ENCODE data around the gene DLX4. TPM values are rescaled to one million over a fixed set of nuclear protein-coding genes. Genes with fewer than 3 reads are reported as not detected.

Gene DLX4
- total RNA-seq, 1 experiment from 2014 or later = 11.2 TPM

DNA sequence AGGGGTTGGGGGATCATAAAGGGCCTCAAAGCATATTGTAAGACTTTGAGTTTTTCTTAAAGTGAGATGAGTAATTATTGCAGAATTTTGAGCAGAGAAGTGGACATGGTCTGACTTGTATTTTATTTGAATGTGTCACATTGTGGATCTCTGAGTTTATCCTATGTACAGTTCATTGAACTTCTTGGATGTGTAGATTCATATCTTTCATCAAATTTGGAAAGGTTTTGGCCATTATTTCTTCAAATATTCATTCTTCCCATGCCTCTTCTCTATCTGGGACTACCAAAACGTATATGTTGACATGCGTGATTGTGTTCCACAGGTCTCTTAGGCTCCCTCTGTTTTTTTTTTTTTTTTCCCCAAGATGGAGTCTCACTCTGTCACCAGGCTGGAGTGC, 40.3 kb downstream of the DLX4 start:
- TF ChIP-seq POLR2AphosphoS5 (IDR thresholded peaks at IDR 0.05; ENCODE audit: low read depth, low read length) (no peak), SIN3A (IDR thresholded peaks at IDR 0.05; ENCODE audit: borderline replicate concordance, insufficient read depth, low read depth, low read length) (no peak), TCF7L2 (IDR thresholded peaks at IDR 0.05; ENCODE audit: low read depth, low read length) (no peak)
- CTCF ChIA-PET = no interaction called here
- no peaks in the 10 kb centered on the region for H3K4me1 ChIP-seq (ENCODE audit: control insufficient read depth, insufficient read depth, low read length)
- POLR2A ChIA-PET = no interaction called here
- no peak overlapping the region for H3K4me3 ChIP-seq (ENCODE audit: low read depth in 2 of 2, low read length in 2 of 2)
- intact Hi-C loops (cut with micrococcal nuclease; ENCODE audit: unreplicated experiment) = no loop called here
- no peak for DNase-seq (ENCODE audit: low read depth, low spot score)
- no peak overlapping the region for H3K27ac ChIP-seq (ENCODE audit: low read length)
- in situ Hi-C loops (cut with HindIII; ENCODE audit: low pct_unique_long_range_greater_than_20kb, low sequenced_read_pairs) = no loop called here
- no peaks in the 10 kb centered on the region for H3K36me3 ChIP-seq (ENCODE audit: control insufficient read depth, insufficient read depth, low read length)
- peaks cover 16% of the 10 kb centered on the region; the same call in 1 of the 2 replicates for H3K9me3 ChIP-seq (ENCODE audit: control insufficient read depth, insufficient read depth, low read depth, low read length)
- no peaks in the 10 kb centered on the region; the same call in 1 of the 2 replicates for H3K27me3 ChIP-seq (ENCODE audit: control insufficient read depth, insufficient read depth, low read length)
- no TSS peak for BruUV-seq (replicated peaks)
- no peak for ATAC-seq

DNA sequence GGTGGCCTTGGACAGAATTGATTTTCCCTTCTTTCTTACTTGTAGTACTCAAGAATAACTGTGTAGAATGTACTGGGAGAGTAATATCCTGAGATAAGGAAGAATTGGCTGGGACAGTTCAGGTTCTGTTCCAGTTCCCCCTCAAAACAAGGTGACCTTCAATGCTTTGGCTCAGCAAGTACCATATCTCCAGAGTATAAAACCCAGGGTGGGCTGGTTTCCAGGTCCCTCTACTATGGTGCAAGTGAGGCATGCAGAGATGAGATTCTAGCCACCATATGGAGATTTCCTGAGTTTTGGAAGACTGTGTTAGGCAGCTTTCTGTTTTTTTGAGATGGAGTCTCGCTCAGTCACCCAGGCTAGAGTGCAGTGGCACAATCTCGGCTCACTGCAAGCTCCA, 44.1 kb downstream of the DLX4 start:
- Histone ChIP-seq H3K4me1 (ENCODE audit: control insufficient read depth, insufficient read depth, low read length) (no peaks in the 10 kb centered on the region), H3K27me3 (ENCODE audit: control insufficient read depth, insufficient read depth, low read length) (no peaks in the 10 kb centered on the region; the same call in 1 of the 2 replicates), H3K4me3 (ENCODE audit: low read depth in 2 of 2, low read length in 2 of 2) (no peak overlapping the region), H3K36me3 (ENCODE audit: control insufficient read depth, insufficient read depth, low read length) (no peaks in the 10 kb centered on the region), H3K9me3 (ENCODE audit: control insufficient read depth, insufficient read depth, low read depth, low read length) (peaks cover 16% of the 10 kb centered on the region; the same call in 1 of the 2 replicates), H3K27ac (ENCODE audit: low read length) (no peak overlapping the region)
- DNase-seq (ENCODE audit: low read depth, low spot score) (no peak), ATAC-seq (no peak)
- TF ChIP-seq, protein P1, sequence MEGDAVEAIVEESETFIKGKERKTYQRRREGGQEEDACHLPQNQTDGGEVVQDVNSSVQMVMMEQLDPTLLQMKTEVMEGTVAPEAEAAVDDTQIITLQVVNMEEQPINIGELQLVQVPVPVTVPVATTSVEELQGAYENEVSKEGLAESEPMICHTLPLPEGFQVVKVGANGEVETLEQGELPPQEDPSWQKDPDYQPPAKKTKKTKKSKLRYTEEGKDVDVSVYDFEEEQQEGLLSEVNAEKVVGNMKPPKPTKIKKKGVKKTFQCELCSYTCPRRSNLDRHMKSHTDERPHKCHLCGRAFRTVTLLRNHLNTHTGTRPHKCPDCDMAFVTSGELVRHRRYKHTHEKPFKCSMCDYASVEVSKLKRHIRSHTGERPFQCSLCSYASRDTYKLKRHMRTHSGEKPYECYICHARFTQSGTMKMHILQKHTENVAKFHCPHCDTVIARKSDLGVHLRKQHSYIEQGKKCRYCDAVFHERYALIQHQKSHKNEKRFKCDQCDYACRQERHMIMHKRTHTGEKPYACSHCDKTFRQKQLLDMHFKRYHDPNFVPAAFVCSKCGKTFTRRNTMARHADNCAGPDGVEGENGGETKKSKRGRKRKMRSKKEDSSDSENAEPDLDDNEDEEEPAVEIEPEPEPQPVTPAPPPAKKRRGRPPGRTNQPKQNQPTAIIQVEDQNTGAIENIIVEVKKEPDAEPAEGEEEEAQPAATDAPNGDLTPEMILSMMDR (IDR thresholded peaks at IDR 0.05) = no peak
- TF ChIP-seq TCF7L2 (IDR thresholded peaks at IDR 0.05; ENCODE audit: low read depth, low read length) = no peak
- TF ChIP-seq, protein P2, sequence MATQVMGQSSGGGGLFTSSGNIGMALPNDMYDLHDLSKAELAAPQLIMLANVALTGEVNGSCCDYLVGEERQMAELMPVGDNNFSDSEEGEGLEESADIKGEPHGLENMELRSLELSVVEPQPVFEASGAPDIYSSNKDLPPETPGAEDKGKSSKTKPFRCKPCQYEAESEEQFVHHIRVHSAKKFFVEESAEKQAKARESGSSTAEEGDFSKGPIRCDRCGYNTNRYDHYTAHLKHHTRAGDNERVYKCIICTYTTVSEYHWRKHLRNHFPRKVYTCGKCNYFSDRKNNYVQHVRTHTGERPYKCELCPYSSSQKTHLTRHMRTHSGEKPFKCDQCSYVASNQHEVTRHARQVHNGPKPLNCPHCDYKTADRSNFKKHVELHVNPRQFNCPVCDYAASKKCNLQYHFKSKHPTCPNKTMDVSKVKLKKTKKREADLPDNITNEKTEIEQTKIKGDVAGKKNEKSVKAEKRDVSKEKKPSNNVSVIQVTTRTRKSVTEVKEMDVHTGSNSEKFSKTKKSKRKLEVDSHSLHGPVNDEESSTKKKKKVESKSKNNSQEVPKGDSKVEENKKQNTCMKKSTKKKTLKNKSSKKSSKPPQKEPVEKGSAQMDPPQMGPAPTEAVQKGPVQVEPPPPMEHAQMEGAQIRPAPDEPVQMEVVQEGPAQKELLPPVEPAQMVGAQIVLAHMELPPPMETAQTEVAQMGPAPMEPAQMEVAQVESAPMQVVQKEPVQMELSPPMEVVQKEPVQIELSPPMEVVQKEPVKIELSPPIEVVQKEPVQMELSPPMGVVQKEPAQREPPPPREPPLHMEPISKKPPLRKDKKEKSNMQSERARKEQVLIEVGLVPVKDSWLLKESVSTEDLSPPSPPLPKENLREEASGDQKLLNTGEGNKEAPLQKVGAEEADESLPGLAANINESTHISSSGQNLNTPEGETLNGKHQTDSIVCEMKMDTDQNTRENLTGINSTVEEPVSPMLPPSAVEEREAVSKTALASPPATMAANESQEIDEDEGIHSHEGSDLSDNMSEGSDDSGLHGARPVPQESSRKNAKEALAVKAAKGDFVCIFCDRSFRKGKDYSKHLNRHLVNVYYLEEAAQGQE (IDR thresholded peaks at IDR 0.05; ENCODE audit: insufficient read depth in 1 of 2, low read depth in 2 of 2, low read length in 1 of 2) = no peak
- no peak for TF ChIP-seq POLR2AphosphoS5 (IDR thresholded peaks at IDR 0.05; ENCODE audit: low read depth, low read length)
- no peak for TF ChIP-seq SIN3A (IDR thresholded peaks at IDR 0.05; ENCODE audit: borderline replicate concordance, insufficient read depth, low read depth, low read length)
- CTCF ChIA-PET = no interaction called here
- no TSS peak for BruUV-seq (replicated peaks)
- intact Hi-C loops (cut with micrococcal nuclease; ENCODE audit: unreplicated experiment) = no loop called here
- POLR2A ChIA-PET = interaction anchor here (0.7 kb wide), 1 partner anchor 1231 kb away, joined by 10 read pairs; no protein-coding TSS in a partner anchor
- in situ Hi-C loops (cut with HindIII; ENCODE audit: low pct_unique_long_range_greater_than_20kb, low sequenced_read_pairs) = no loop called here

DNA sequence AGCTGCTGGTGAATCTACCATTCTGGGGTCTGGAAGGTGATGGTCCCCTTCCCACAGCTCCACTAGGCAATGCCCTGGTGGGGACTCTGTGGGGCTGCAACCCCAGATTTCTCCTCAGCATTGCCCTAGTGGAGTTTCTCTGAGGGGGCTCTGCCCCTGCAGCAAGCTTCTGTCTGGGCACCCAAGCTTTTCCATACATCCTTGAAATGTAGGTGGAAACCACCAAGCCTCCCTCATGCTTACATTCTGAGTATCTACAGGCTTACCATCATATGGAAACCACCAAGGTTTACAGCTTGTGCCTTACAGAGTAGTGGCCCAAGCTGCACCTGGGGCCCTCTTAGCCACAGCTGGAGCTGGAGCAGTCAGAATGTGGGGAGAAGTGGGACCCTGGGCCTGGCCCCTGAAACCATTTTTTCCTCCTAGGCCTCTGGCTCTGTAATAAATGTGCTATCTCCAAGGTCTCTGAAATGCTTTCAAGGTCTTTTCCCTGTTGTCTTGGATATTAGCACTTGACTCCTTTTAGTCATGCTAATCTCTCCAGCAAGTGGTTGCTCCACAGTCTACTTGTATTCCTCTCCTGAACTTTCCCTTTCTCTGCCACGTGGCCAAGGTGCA, 45.6 kb downstream of the DLX4 start:
- intact Hi-C loops (cut with micrococcal nuclease; ENCODE audit: unreplicated experiment) = no loop called here
- CTCF ChIA-PET = no interaction called here
- POLR2A ChIA-PET = no interaction called here
- H3K4me1 ChIP-seq (ENCODE audit: control insufficient read depth, insufficient read depth, low read length) = no peaks in the 10 kb centered on the region
- no peak for DNase-seq (ENCODE audit: low read depth, low spot score)
- H3K9me3 ChIP-seq (ENCODE audit: control insufficient read depth, insufficient read depth, low read depth, low read length) = 0 out of 2 replicates have a peak, but pooled peaks cover 8% of the 10 kb centered on the region
- no peaks in the 10 kb centered on the region; the same call in 1 of the 2 replicates for H3K27me3 ChIP-seq (ENCODE audit: control insufficient read depth, insufficient read depth, low read length)
- H3K4me3 ChIP-seq (ENCODE audit: low read depth in 2 of 2, low read length in 2 of 2) = no peak overlapping the region
- no peak overlapping the region for H3K27ac ChIP-seq (ENCODE audit: low read length)
- BruUV-seq (replicated peaks) = no TSS peak
- TF ChIP-seq, protein P1 (IDR thresholded peaks at IDR 0.05) = no peak
- no peak for TF ChIP-seq SIN3A (IDR thresholded peaks at IDR 0.05; ENCODE audit: borderline replicate concordance, insufficient read depth, low read depth, low read length)
- TF ChIP-seq, protein P2 (IDR thresholded peaks at IDR 0.05; ENCODE audit: insufficient read depth in 1 of 2, low read depth in 2 of 2, low read length in 1 of 2) = no peak
- TF ChIP-seq POLR2AphosphoS5 (IDR thresholded peaks at IDR 0.05; ENCODE audit: low read depth, low read length) = no peak
- no peak for TF ChIP-seq TCF7L2 (IDR thresholded peaks at IDR 0.05; ENCODE audit: low read depth, low read length)
- ATAC-seq = no peak
- in situ Hi-C loops (cut with HindIII; ENCODE audit: low pct_unique_long_range_greater_than_20kb, low sequenced_read_pairs) = no loop called here
- H3K36me3 ChIP-seq (ENCODE audit: control insufficient read depth, insufficient read depth, low read length) = no peaks in the 10 kb centered on the region

All from Panc1 (cell line).